Measurements from ENCODE around the gene LRRC3B. TPM values are rescaled to one million over a fixed set of nuclear protein-coding genes. Genes with fewer than 3 reads are reported as not detected.

Gene LRRC3B
- total RNA-seq, 2 donors from 2014 or later: not detected

DNA sequence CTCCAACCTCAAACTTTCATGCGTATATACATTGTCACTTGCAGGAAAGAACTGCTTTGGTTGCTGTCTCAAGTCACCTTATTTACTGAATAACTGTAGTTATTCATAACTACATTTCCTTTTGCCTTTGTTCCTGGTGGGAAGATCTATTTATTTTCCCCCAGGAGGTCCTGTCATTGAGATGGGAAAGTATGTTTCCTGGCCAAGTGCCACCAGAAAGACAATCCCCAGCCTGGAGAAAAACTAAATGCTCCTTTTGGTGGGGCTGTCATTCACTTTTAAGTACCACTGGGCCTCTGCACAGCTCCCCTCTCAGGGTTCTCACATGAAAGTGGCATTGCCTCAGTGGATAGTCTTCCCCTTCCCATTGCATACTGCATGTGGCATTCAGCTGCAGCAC is 59.8 kb downstream of the LRRC3B start:
- H3K27ac ChIP-seq: no peak overlapping the region
- TF ChIP-seq, protein P1, sequence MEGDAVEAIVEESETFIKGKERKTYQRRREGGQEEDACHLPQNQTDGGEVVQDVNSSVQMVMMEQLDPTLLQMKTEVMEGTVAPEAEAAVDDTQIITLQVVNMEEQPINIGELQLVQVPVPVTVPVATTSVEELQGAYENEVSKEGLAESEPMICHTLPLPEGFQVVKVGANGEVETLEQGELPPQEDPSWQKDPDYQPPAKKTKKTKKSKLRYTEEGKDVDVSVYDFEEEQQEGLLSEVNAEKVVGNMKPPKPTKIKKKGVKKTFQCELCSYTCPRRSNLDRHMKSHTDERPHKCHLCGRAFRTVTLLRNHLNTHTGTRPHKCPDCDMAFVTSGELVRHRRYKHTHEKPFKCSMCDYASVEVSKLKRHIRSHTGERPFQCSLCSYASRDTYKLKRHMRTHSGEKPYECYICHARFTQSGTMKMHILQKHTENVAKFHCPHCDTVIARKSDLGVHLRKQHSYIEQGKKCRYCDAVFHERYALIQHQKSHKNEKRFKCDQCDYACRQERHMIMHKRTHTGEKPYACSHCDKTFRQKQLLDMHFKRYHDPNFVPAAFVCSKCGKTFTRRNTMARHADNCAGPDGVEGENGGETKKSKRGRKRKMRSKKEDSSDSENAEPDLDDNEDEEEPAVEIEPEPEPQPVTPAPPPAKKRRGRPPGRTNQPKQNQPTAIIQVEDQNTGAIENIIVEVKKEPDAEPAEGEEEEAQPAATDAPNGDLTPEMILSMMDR (IDR thresholded peaks at IDR 0.05): no peak
- no peaks in the 10 kb centered on the region for H3K27me3 ChIP-seq (replicated peaks; ENCODE audit: insufficient read depth)
- H3K36me3 ChIP-seq: no peaks in the 10 kb centered on the region
- no peaks in the 10 kb centered on the region for H3K9me3 ChIP-seq
- ATAC-seq (ENCODE audit: insufficient number of reproducible peaks, low FRiP score, low read depth): no peak
- no peak for DNase-seq (ENCODE audit: low spot score)
- no peaks in the 10 kb centered on the region for H3K4me1 ChIP-seq (ENCODE audit: control insufficient read depth in 1 of 2, low read depth in 2 of 2)
- H3K4me3 ChIP-seq: no peak overlapping the region

DNA sequence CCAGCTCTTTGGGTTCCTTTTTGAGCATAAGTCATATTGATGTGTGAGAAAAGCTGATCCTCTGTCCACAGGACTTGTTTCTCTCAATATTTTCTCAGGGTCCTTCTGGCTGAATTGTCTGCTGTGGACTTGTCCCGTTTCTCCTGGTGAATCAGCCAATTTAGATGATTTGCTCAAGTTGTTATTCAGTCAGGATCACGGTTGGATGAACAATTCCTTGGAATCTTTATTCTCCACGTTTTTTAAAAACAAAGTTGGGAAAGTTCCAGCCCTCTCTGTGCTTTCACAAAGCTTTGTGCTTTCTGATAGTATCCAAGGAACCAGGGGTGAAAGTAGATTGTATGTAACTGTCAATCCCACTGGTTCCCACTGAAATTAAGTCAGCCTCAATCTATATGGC is 61.3 kb downstream of the LRRC3B start:
- TF ChIP-seq, protein P1 (IDR thresholded peaks at IDR 0.05): no peak
- DNase-seq (ENCODE audit: low spot score) (no peak), ATAC-seq (ENCODE audit: insufficient number of reproducible peaks, low FRiP score, low read depth) (no peak)
- Histone ChIP-seq H3K36me3 (no peaks in the 10 kb centered on the region), H3K27ac (no peak overlapping the region), H3K9me3 (no peaks in the 10 kb centered on the region), H3K4me1 (ENCODE audit: control insufficient read depth in 1 of 2, low read depth in 2 of 2) (no peaks in the 10 kb centered on the region), H3K27me3 (replicated peaks; ENCODE audit: insufficient read depth) (no peaks in the 10 kb centered on the region), H3K4me3 (no peak overlapping the region)

DNA sequence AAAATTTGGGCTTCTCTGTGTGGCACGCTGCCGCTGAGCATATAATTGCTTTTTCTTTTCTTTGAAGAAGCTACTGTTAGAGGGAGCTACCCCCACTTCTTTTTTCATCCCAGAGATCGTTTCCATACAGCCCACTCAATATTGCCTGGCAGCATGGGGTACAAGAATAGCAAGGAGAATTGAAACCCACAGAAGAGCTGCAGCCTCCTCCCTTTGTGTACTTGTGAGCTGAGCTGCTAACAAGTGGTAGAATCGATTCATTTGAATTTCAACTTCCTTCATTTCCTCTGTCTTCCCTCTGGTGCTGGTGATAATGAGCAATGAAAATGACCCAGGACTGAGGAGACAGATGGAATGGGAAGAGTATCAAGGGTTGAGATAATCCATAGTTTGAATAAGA is 64.9 kb downstream of the LRRC3B start:
- H3K9me3 ChIP-seq: no peaks in the 10 kb centered on the region
- no peak for DNase-seq (ENCODE audit: low spot score)
- TF ChIP-seq, protein P1 (IDR thresholded peaks at IDR 0.05): no peak
- ATAC-seq (ENCODE audit: insufficient number of reproducible peaks, low FRiP score, low read depth): no peak
- no peak overlapping the region for H3K4me3 ChIP-seq
- no peaks in the 10 kb centered on the region for H3K27me3 ChIP-seq (replicated peaks; ENCODE audit: insufficient read depth)
- H3K36me3 ChIP-seq: no peaks in the 10 kb centered on the region
- no peak overlapping the region for H3K27ac ChIP-seq
- H3K4me1 ChIP-seq (ENCODE audit: control insufficient read depth in 1 of 2, low read depth in 2 of 2): no peaks in the 10 kb centered on the region

DNA sequence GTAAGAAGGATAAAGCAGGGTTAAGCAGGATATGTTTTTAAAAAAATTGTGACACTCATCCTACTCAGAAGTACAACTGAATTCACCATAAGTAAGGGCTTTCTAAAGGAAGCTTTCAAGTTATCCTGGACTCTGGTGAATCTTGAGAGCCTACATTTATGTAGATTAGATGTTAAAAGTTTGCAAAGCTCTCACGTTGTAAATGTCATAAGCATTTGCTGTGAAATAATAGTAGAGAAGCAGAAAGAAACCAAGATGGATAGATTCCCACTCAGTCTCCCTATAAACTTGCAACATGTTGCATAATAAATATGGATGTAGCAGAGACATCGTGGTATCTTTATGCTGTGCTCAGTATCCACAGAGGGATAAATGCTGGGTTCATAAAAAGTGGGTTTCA is 77.0 kb downstream of the LRRC3B start:
- no peaks in the 10 kb centered on the region for H3K4me1 ChIP-seq (ENCODE audit: control insufficient read depth in 1 of 2, low read depth in 2 of 2)
- DNase-seq (ENCODE audit: low spot score): no peak
- no peak for ATAC-seq (ENCODE audit: insufficient number of reproducible peaks, low FRiP score, low read depth)
- no peaks in the 10 kb centered on the region for H3K9me3 ChIP-seq
- H3K27ac ChIP-seq: no peak overlapping the region
- H3K4me3 ChIP-seq: no peak overlapping the region
- no peaks in the 10 kb centered on the region for H3K36me3 ChIP-seq
- no peaks in the 10 kb centered on the region for H3K27me3 ChIP-seq (replicated peaks; ENCODE audit: insufficient read depth)
- TF ChIP-seq, protein P1 (IDR thresholded peaks at IDR 0.05): no peak

DNA sequence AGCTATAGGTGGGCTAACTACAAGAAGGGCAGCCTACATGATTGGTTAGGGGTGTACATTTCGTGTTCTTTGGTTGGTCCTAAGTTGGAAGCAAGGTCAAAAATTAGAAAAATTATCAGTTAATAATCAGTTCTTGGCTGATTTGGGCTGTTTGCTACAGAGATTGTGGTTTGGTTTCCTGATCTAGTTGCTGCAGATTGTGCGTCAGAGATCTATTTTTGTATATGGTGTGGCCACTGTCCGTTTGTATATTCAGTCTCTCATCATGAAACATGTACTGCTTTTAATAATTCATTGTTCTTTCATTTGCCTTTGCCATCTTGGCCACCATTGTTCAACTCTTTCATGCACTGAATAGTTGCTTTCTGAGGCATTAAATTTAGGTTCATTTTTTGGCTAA is 80.9 kb downstream of the LRRC3B start:
- no peak for ATAC-seq (ENCODE audit: insufficient number of reproducible peaks, low FRiP score, low read depth)
- no peaks in the 10 kb centered on the region for H3K27me3 ChIP-seq (replicated peaks; ENCODE audit: insufficient read depth)
- TF ChIP-seq, protein P1 (IDR thresholded peaks at IDR 0.05): no peak
- DNase-seq (ENCODE audit: low spot score): no peak
- no peak overlapping the region for H3K4me3 ChIP-seq
- H3K4me1 ChIP-seq (ENCODE audit: control insufficient read depth in 1 of 2, low read depth in 2 of 2): no peaks in the 10 kb centered on the region
- no peak overlapping the region for H3K27ac ChIP-seq
- H3K36me3 ChIP-seq: no peaks in the 10 kb centered on the region
- H3K9me3 ChIP-seq: no peaks in the 10 kb centered on the region

Measured in thoracic aorta (tissue), 2 donors.